SIG-M5 treated with dmso at 0.1 percent for 504 hours (cell line): ENCODE measurements around the gene CLCN1.
A peak's percentile ranks its signal among the peaks of the same experiment; 100 is the strongest.

ENCODE experiments used
- DNase-seq: peaks from one replicate; lab custom pipeline; 2025; ENCODE audit not compliant: unreplicated experiment; lab: John Stamatoyannopoulos, UW

The CLCN1 gene

GRCh38 chr7:143292876-143293275, 23.0 kb upstream of the CLCN1 start:
- no peak for DNase-seq

DNA sequence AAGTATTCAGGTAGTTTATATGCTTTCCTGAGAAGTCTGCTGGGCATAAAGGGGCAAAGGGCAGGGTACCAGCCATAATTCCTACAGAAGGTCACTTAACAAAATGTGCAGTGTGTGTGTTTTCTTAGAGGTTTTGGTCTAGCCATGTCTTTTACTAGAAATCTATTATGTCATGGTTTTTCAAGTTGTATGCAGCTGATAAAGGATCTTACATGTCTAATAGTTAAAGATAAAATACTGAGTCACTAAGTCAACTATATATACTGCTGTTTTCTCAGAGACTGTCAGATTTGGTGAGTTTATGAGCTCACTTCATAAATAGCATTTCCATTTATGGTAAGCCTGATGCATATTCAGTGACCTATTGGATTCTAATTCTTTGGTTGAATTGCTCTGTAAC, 20.0 kb upstream of the CLCN1 start:
- no peak for DNase-seq

DNA sequence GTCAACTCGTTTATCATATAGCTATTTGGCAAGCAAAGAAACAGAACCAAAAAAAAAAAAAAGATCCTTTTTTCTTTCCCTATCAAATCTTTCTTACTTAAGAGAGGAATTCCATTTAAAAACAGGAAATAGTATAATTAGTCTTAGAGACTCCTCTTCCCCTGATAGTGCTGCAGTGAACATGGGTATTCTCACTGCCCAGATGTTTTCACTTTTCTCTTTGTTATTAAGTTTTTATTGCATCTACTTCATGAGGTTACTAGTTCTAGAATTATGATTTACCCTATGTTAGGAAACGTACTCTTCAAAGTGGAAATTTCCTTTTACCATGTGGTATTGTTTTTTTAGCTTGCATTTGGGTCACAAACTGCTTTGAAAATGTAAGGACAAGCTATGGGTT, 19.2 kb upstream of the CLCN1 start:
- no peak for DNase-seq

- no peak for DNase-seq
Observed at GRCh38 chr7:143299346-143299745, 16.6 kb upstream of the CLCN1 start.

GRCh38 chr7:143299840-143300239, 16.1 kb upstream of the CLCN1 start:
- DNase-seq: peak; percentile 25

DNA sequence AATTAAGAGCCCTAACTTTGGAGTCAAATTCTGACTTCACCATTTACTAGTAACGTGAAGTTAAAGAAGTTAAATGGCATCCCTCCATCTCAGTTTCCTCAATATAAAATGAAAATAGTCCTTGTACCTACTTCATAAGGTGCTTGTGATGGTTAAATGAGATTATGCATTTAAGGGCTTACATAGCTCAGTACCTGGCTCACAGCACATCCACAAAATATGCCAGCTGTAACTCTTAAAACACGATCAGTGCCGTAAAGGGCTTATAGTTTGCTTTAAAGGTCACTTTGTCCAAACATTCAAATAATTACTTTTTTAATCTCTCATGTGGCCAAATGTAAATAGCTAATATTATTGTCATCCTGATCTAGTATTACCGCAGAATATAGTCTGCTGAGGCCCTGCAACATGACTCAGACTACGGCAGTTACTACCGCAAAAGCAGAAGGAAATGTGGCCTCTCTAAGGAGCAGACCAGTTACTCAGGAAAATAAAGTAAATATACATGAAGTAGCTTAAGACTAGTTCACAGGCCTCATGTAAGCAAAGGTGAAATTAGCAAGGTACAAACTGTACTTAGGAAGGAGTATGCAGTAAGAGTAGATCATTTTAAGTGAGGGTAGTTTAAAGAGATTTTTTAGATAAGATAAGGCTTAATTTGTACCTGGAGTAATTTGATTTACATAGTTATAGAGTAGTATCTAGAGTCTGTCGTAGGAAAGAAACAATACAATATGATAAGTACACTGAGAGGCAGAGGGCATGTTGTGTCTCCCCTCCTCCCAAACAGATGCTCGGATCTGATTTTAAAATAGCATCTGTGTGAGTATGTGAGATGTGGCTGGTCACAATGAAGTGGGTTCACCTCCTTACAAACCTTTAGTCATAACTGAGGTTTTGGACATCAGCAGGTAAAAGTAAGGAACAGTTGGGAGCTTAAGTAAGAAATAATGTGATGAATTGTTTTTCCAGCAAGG, 14.7 kb upstream of the CLCN1 start:
- DNase-seq: peak; percentile 93

- no peak for DNase-seq
Observed at GRCh38 chr7:143303733-143304132, 12.2 kb upstream of the CLCN1 start.

DNA sequence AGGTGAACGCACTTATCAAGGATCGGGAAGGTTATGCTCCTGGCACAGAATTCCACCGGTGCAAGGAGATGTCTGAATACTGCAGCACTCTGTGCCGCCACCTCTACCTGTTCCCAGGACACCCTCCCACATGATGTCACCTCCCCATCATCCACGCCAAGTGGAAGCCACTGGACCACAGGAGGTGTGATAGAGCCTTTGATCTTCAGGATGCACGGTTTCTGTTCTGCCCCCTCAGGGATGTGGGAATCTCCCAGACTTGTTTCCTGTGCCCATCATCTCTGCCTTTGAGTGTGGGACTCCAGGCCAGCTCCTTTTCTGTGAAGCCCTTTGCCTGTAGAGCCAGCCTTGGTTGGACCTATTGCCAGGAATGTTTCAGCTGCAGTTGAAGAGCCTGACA, 11.0 kb upstream of the CLCN1 start:
- DNase-seq: no peak

DNA sequence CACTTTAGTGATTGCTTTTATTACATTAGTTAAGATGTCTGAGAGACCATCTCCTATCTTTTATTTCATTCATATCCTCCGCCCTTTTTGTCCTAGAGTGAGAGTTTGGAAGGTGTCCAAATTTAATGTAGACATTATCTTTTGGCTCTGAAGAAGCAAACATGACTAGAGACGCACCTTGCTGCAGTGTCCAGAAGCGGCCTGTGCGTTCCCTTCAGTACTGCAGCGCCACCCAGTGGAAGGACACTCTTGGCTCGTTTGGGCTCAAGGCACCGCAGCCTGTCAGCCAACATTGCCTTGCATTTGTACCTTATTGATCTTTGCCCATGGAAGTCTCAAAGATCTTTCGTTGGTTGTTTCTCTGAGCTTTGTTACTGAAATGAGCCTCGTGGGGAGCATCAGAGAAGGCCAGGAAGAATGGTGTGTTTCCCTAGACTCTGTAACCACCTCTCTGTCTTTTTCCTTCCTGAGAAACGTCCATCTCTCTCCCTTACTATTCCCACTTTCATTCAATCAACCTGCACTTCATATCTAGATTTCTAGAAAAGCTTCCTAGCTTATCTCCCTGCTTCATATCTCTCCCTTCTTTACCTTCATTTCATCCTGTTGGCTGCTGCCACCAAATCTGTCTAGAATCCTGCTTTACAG, 10.4 kb upstream of the CLCN1 start:
- DNase-seq: peak; percentile 56

DNA sequence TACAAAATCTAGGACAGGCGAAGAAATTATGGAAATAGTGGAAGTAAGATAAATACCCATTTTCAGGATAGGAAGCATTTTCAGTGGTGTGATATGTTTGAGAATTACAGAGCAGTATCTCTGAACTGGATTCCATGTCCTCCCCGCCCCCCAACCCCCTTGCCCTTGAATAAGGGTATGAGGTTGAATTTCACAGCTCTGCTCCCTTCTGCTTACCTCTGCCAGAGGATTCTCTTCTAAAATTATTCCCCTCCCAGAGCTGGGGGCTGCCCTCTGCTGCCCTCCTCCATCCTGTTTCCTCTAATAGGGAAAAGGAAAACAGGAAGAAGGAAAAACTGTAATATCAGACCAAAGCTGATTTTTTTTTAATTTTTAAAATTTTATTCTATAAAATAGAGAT, 7.3 kb upstream of the CLCN1 start:
- DNase-seq: no peak

DNA sequence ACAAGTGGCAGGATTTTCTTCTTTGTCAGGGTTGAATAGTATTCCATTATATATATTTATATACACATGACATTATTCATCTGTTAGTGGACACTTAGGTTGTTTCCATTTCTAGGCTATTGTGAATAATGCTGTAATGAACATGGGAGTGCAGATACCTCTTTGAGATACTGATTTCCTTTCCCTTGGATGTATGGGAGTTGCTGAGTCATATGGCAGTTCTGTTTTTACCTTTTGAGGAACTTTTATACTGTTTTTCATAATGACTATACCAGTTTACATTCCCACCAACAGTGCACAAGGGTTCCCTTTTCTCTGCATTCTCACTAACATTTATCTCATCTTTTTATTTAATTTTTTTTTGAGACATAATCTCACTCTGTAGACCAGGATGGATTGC, 1.8 kb upstream of the CLCN1 start:
- DNase-seq: no peak

DNA sequence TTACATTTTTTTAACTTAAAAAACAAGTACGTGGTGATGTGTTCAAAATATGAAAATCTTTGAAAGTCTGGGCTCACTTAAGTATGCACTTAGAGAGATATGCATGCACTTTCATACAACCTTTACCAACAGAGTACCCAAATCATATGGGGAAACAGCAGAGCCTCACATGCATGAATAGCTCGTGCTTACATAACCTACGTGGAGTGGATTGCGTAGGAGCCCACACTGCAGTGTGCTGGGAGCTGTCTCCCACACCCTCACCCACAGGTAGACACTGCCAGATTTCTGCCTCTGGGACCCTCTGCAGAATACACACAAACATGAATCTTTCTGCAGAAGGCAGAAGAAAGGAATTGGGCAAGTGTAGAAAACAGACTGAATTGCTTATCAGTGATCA, 581 bp downstream of the CLCN1 start:
- no peak for DNase-seq

- peak; percentile 20 for DNase-seq
Observed at GRCh38 chr7:143318661-143319060, 2.8 kb downstream of the CLCN1 start.

GRCh38 chr7:143320620-143321019, 4.7 kb downstream of the CLCN1 start:
- DNase-seq: no peak

DNA sequence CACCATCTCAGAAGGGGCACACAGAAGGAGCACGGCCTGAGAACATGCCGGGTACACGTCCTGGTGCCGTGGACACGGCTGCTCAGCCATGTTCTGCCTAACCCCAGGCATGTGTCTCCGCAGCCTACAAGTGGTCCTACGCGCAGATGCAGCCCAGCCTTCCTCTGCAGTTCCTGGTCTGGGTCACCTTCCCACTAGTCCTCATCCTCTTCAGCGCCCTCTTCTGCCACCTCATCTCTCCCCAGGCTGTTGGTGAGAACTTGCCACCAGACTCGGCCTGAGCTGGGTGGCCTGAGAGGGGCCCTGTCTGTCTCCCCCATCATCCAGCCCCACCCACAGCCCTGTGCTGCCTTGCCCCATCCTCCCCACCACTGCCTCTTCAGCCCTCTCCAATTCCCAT, 5.3 kb downstream of the CLCN1 start:
- DNase-seq: no peak

DNA sequence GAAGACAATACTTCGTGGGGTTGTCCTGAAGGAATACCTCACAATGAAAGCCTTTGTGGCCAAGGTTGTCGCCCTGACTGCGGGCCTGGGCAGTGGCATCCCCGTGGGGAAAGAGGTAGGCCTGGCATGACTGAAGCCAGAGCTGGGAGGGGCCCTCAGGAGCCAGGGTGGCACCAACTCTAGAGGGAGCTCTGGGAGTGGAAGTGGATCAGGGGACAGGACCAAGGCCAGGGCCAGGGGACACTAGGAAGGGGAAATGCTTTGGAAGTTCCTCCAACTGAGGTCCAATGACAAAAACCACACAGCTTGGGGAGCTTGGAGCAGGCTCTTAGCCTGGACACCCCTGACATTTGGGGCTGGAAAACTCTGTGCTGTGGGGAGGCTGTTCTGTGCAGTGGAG, 5.8 kb downstream of the CLCN1 start:
- peak; percentile 16 for DNase-seq

DNA sequence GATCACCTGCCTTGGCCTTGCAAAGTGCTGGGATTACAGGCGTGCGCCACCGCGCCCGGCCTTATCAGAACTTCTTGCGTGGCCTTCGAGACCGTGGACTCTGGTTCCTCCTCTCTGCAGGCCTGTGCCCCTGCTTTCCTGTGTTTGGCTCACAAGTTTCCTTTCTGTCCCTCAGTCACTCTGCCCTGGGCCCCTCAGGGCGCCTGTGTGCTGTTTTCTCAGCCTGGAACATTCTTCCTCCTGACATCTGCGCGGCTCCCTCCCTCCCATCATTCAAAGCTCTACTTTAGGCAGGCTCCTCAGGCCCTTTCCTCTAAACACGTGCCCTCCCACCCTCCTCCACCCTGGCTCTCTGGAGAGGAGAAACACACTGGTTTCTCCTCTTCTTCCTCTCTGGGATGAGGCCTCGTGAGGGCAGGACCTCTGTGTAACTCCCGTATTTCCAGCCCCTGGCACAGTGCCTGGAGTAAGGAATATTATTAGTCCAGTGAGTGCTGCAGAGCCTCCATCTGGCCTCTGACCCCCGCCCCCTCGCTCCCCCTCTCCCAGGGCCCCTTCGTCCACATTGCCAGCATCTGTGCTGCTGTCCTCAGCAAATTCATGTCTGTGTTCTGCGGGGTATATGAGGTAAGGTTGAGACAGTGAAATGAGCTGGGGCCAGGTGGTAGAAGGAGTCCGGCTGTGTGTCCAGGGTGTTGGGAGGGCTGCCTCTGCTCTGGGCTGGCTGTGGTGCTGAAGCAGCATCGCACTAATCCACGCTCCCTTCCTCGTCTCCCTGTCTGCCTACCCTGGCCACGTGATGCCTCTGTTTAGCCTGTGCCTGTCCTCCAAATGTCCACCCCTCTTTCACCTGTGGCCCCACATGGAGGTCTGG, 7.1 kb downstream of the CLCN1 start:
- DNase-seq: no peak

GRCh38 chr7:143323653-143324052, 7.7 kb downstream of the CLCN1 start:
- no peak for DNase-seq

GRCh38 chr7:143325240-143325639, 9.3 kb downstream of the CLCN1 start:
- peak; percentile 7 for DNase-seq

DNA sequence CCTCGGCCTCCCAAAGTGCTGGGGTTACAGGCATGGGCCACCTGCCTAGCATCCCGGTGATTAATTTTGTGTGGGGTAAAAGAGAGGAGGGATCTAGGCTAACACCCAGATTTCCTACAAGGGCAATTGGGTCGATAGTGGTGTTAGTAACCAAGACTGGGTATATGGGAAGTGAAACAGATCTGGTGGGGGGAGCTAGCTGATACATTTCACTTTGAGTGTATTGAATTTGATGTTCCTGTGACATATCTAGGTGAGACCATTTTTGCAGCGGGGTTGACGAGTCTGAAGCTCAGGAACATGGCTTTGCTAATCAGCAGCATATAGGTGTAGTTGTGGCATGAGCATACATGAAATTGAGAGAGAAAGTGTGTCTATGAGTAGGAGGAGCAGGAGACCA, 12.0 kb downstream of the CLCN1 start:
- peak; percentile 14 for DNase-seq

DNA sequence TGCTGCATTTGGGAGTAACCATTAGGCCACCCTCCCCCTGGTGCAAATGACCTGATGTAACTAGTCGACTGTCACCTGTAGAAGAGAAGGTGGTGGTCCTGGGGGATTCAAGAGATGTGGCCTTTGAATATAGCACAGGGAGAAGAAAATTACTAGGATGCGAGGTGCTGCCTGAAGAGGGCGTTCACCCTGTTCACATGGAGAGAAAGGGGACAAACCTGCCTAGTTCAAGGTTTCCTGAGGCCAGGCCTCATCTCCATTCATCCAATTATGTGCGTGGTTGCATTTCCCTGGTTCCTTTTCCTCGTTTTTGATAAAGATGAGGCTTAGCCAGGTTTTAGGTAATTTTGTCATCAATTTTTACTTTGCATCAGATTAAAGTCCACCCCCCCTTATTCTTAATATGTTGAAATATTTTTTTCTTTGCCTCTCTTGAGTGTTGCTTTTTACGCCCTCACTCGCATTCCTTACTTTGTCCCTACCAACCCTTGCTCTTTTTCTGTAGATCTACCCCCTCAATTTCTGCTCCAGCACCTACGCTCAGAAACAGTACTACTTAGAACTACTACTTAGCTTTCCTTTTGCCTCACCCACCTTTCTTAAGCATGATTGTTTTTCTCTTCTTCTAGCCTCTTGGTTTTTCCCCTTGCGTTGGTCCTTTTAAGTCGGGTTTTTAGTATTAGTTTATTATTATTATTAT, 13.7 kb downstream of the CLCN1 start:
- DNase-seq: no peak
